ENCODE results near the gene MAST4.

Gene MAST4

GRCh38 chr5:66769839-66770617, 173.8 kb downstream of the MAST4 start:
- ChIA-PET POLR2A (no interaction called here), CTCF (interaction anchor here (1.0 kb wide), 1 partner anchor 464 kb away, joined by 3 read pairs; no protein-coding TSS in a partner anchor)
- Histone ChIP-seq H3K36me3 (ENCODE audit: control insufficient read depth in 4 of 4, insufficient read depth in 4 of 4, low read length in 3 of 4) (no peaks in the 10 kb centered on the region), H3K9me3 (ENCODE audit: control extremely low read depth in 1 of 5, control insufficient read depth in 4 of 5, insufficient read depth in 2 of 5, low read depth in 1 of 5, low read length in 4 of 5) (no peaks in the 10 kb centered on the region), H3K27ac (ENCODE audit: insufficient read depth in 1 of 2, low read depth in 1 of 2, low read length in 2 of 2, poor library complexity in 1 of 2, severe bottlenecking in 2 of 2) (no peak overlapping the region), H3K4me1 (ENCODE audit: control extremely low read depth in 1 of 4, control insufficient read depth in 4 of 4, insufficient read depth in 4 of 4, low read length in 3 of 4) (no peaks in the 10 kb centered on the region), H3K27me3 (replicated peaks in 2 of 5; ENCODE audit: control insufficient read depth in 4 of 5, insufficient read depth in 5 of 5, low read length in 4 of 5) (no peaks in the 10 kb centered on the region), H3K4me3 (ENCODE audit: control insufficient read depth in 1 of 7, extremely low read depth in 1 of 7, insufficient read depth in 4 of 7, low read depth in 2 of 7, low read length in 6 of 7) (no peak overlapping the region)
- 88% methylated on average over 4 of the region's 8 CpGs for WGBS (ENCODE audit: insufficient coverage)
- peak in 2 of 3 donors; percentile 10 to 20 for DNase-seq

GRCh38 chr5:66777868-66778267, 181.7 kb downstream of the MAST4 start:
- POLR2A ChIA-PET, result no interaction called here
- Histone ChIP-seq H3K27ac (ENCODE audit: insufficient read depth in 1 of 2, low read depth in 1 of 2, low read length in 2 of 2, poor library complexity in 1 of 2, severe bottlenecking in 2 of 2) (no peak overlapping the region), H3K36me3 (ENCODE audit: control insufficient read depth in 4 of 4, insufficient read depth in 4 of 4, low read length in 3 of 4) (no peaks in the 10 kb centered on the region), H3K4me3 (ENCODE audit: control insufficient read depth in 1 of 7, extremely low read depth in 1 of 7, insufficient read depth in 4 of 7, low read depth in 2 of 7, low read length in 6 of 7) (no peak overlapping the region), H3K27me3 (replicated peaks in 2 of 5; ENCODE audit: control insufficient read depth in 4 of 5, insufficient read depth in 5 of 5, low read length in 4 of 5) (no peaks in the 10 kb centered on the region), H3K9me3 (ENCODE audit: control extremely low read depth in 1 of 5, control insufficient read depth in 4 of 5, insufficient read depth in 2 of 5, low read depth in 1 of 5, low read length in 4 of 5) (no peaks in the 10 kb centered on the region), H3K4me1 (ENCODE audit: control extremely low read depth in 1 of 4, control insufficient read depth in 4 of 4, insufficient read depth in 4 of 4, low read length in 3 of 4) (no peaks in the 10 kb centered on the region)
- no peak for DNase-seq
- WGBS (ENCODE audit: insufficient coverage), result 100% methylated on average over 3 of the region's 3 CpGs
- CTCF ChIA-PET, result no interaction called here

- WGBS (ENCODE audit: insufficient coverage), result 100% methylated on average over 3 of the region's 4 CpGs
- no peak for DNase-seq
- no peak overlapping the region for H3K4me3 ChIP-seq (ENCODE audit: control insufficient read depth in 1 of 7, extremely low read depth in 1 of 7, insufficient read depth in 4 of 7, low read depth in 2 of 7, low read length in 6 of 7)
Measured at GRCh38 chr5:66779528-66779927, 183.3 kb downstream of the MAST4 start.

DNA sequence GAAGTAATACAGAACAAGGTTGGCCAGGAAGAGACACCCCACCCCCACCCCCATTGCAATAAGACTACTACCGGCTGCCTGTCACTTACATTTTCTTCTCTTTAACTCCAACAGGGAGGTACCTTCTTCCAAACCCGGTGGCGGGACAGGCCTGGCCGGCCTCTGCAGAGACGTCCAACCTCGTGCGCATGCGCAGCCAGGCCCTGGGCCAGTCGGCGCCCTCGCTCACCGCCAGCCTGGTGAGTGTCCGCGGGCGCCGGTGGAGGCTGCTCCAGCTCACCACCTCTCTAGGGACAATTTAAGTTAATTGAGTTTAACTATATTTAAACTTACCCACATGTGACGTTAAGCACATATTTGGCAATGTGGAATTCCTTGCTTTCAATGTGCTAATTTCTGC, 192.4 kb downstream of the MAST4 start:
- ChIA-PET CTCF (no interaction called here), POLR2A (no interaction called here)
- no peak overlapping the region for H3K27ac ChIP-seq (ENCODE audit: insufficient read depth in 1 of 2, low read depth in 1 of 2, low read length in 2 of 2, poor library complexity in 1 of 2, severe bottlenecking in 2 of 2)
- no peak for DNase-seq
- H3K4me1 ChIP-seq (ENCODE audit: control extremely low read depth in 1 of 4, control insufficient read depth in 4 of 4, insufficient read depth in 4 of 4, low read length in 3 of 4), result no peaks in the 10 kb centered on the region
- H3K36me3 ChIP-seq (ENCODE audit: control insufficient read depth in 4 of 4, insufficient read depth in 4 of 4, low read length in 3 of 4), result no peaks in the 10 kb centered on the region
- no peaks in the 10 kb centered on the region for H3K27me3 ChIP-seq (replicated peaks in 2 of 5; ENCODE audit: control insufficient read depth in 4 of 5, insufficient read depth in 5 of 5, low read length in 4 of 5)
- no peaks in the 10 kb centered on the region for H3K9me3 ChIP-seq (ENCODE audit: control extremely low read depth in 1 of 5, control insufficient read depth in 4 of 5, insufficient read depth in 2 of 5, low read depth in 1 of 5, low read length in 4 of 5)
- H3K4me3 ChIP-seq (ENCODE audit: control insufficient read depth in 1 of 7, extremely low read depth in 1 of 7, insufficient read depth in 4 of 7, low read depth in 2 of 7, low read length in 6 of 7), result no peak overlapping the region
- WGBS (ENCODE audit: insufficient coverage), result no CpG with 5 or more reads among the region's 17 CpGs

More at GRCh38 chr5:66779528-66779927, 183.3 kb downstream of the MAST4 start:
- POLR2A ChIA-PET, result no interaction called here
- Histone ChIP-seq H3K27me3 (replicated peaks in 2 of 5; ENCODE audit: control insufficient read depth in 4 of 5, insufficient read depth in 5 of 5, low read length in 4 of 5) (no peaks in the 10 kb centered on the region), H3K36me3 (ENCODE audit: control insufficient read depth in 4 of 4, insufficient read depth in 4 of 4, low read length in 3 of 4) (no peaks in the 10 kb centered on the region), H3K27ac (ENCODE audit: insufficient read depth in 1 of 2, low read depth in 1 of 2, low read length in 2 of 2, poor library complexity in 1 of 2, severe bottlenecking in 2 of 2) (no peak overlapping the region), H3K9me3 (ENCODE audit: control extremely low read depth in 1 of 5, control insufficient read depth in 4 of 5, insufficient read depth in 2 of 5, low read depth in 1 of 5, low read length in 4 of 5) (no peaks in the 10 kb centered on the region), H3K4me1 (ENCODE audit: control extremely low read depth in 1 of 4, control insufficient read depth in 4 of 4, insufficient read depth in 4 of 4, low read length in 3 of 4) (no peaks in the 10 kb centered on the region)
- CTCF ChIA-PET, result interaction anchor here (1.8 kb wide), 1 partner anchor 473 kb away, joined by 4 read pairs; no protein-coding TSS in a partner anchor

GRCh38 chr5:66789434-66789833, 193.2 kb downstream of the MAST4 start:
- Histone ChIP-seq H3K36me3 (ENCODE audit: control insufficient read depth in 4 of 4, insufficient read depth in 4 of 4, low read length in 3 of 4) (no peaks in the 10 kb centered on the region), H3K9me3 (ENCODE audit: control extremely low read depth in 1 of 5, control insufficient read depth in 4 of 5, insufficient read depth in 2 of 5, low read depth in 1 of 5, low read length in 4 of 5) (no peaks in the 10 kb centered on the region), H3K27me3 (replicated peaks in 2 of 5; ENCODE audit: control insufficient read depth in 4 of 5, insufficient read depth in 5 of 5, low read length in 4 of 5) (no peaks in the 10 kb centered on the region), H3K4me3 (ENCODE audit: control insufficient read depth in 1 of 7, extremely low read depth in 1 of 7, insufficient read depth in 4 of 7, low read depth in 2 of 7, low read length in 6 of 7) (no peak overlapping the region), H3K4me1 (ENCODE audit: control extremely low read depth in 1 of 4, control insufficient read depth in 4 of 4, insufficient read depth in 4 of 4, low read length in 3 of 4) (no peaks in the 10 kb centered on the region), H3K27ac (ENCODE audit: insufficient read depth in 1 of 2, low read depth in 1 of 2, low read length in 2 of 2, poor library complexity in 1 of 2, severe bottlenecking in 2 of 2) (no peak overlapping the region)
- 100% methylated on average over 2 of the region's 3 CpGs for WGBS (ENCODE audit: insufficient coverage)
- ChIA-PET POLR2A (no interaction called here), CTCF (no interaction called here)
- DNase-seq, result no peak

GRCh38 chr5:66793049-66793448, 196.9 kb downstream of the MAST4 start:
- ChIA-PET POLR2A (no interaction called here), CTCF (no interaction called here)
- Histone ChIP-seq H3K9me3 (ENCODE audit: control extremely low read depth in 1 of 5, control insufficient read depth in 4 of 5, insufficient read depth in 2 of 5, low read depth in 1 of 5, low read length in 4 of 5) (no peaks in the 10 kb centered on the region), H3K4me3 (ENCODE audit: control insufficient read depth in 1 of 7, extremely low read depth in 1 of 7, insufficient read depth in 4 of 7, low read depth in 2 of 7, low read length in 6 of 7) (no peak overlapping the region), H3K4me1 (ENCODE audit: control extremely low read depth in 1 of 4, control insufficient read depth in 4 of 4, insufficient read depth in 4 of 4, low read length in 3 of 4) (no peaks in the 10 kb centered on the region), H3K27me3 (replicated peaks in 2 of 5; ENCODE audit: control insufficient read depth in 4 of 5, insufficient read depth in 5 of 5, low read length in 4 of 5) (no peaks in the 10 kb centered on the region), H3K36me3 (ENCODE audit: control insufficient read depth in 4 of 4, insufficient read depth in 4 of 4, low read length in 3 of 4) (no peaks in the 10 kb centered on the region), H3K27ac (ENCODE audit: insufficient read depth in 1 of 2, low read depth in 1 of 2, low read length in 2 of 2, poor library complexity in 1 of 2, severe bottlenecking in 2 of 2) (no peak overlapping the region)
- no peak for DNase-seq
- WGBS (ENCODE audit: insufficient coverage), result no CpG with 5 or more reads among the region's 2 CpGs

DNA sequence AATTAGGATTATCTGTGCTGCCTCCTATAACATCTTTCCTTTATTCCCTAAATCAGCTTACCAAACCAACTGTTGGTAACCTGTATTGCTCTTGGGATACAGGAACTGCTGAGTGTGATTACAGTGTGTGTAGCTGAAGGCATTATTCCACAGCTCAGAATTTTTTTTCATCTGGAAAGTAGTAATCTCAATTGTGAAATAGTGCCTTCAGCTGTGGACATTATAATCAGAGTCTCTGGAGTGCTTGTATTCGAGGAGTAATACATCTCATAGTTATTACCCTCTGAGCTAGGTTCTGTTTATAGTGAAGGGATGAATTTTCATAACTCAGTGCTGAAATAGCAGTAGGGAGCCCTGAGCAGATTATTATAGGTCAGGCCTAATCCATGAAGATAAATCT, 199.5 kb downstream of the MAST4 start:
- Histone ChIP-seq H3K27ac (ENCODE audit: insufficient read depth in 1 of 2, low read depth in 1 of 2, low read length in 2 of 2, poor library complexity in 1 of 2, severe bottlenecking in 2 of 2) (no peak overlapping the region), H3K9me3 (ENCODE audit: control extremely low read depth in 1 of 5, control insufficient read depth in 4 of 5, insufficient read depth in 2 of 5, low read depth in 1 of 5, low read length in 4 of 5) (no peaks in the 10 kb centered on the region), H3K4me3 (ENCODE audit: control insufficient read depth in 1 of 7, extremely low read depth in 1 of 7, insufficient read depth in 4 of 7, low read depth in 2 of 7, low read length in 6 of 7) (no peak overlapping the region), H3K4me1 (ENCODE audit: control extremely low read depth in 1 of 4, control insufficient read depth in 4 of 4, insufficient read depth in 4 of 4, low read length in 3 of 4) (no peaks in the 10 kb centered on the region), H3K27me3 (replicated peaks in 2 of 5; ENCODE audit: control insufficient read depth in 4 of 5, insufficient read depth in 5 of 5, low read length in 4 of 5) (no peaks in the 10 kb centered on the region), H3K36me3 (ENCODE audit: control insufficient read depth in 4 of 4, insufficient read depth in 4 of 4, low read length in 3 of 4) (no peaks in the 10 kb centered on the region)
- CTCF ChIA-PET, result no interaction called here
- WGBS (ENCODE audit: insufficient coverage), result no CpG with 5 or more reads among the region's 1 CpG
- no peak for DNase-seq
- POLR2A ChIA-PET, result no interaction called here
